ENCODE measurements around the gene NLGN1. TPM values are rescaled to one million over a fixed set of nuclear protein-coding genes. Genes with fewer than 3 reads are reported as not detected.

The NLGN1 gene
- total and polyA plus RNA-seq, 2 of the 13 experiments (the other 11 are each of a cell fraction or from before 2014, with no cell fraction given): not detected

- under 1% methylated on average over 3 of the region's 3 CpGs for WGBS (ENCODE audit: low lambda C conversion rate)
- H3K4me2 ChIP-seq (ENCODE audit: low read depth, low read length): no peak overlapping the region
- intact Hi-C loops (cut with micrococcal nuclease; ENCODE audit: unreplicated experiment) (no loop called here), in situ Hi-C loops (cut with HindIII; ENCODE audit: extremely low pct_ligation_motif_present, low pct_unique_long_range_greater_than_20kb) (no loop called here)
- TF ChIP-seq ZUFSP (CRISPR knock-in tag; IDR thresholded peaks at IDR 0.05; ENCODE audit: borderline replicate concordance) (no peak), ATF4 (CRISPR knock-in tag; IDR thresholded peaks at IDR 0.05) (no peak), ZNF569 (CRISPR knock-in tag; IDR thresholded peaks at IDR 0.05; ENCODE audit: borderline replicate concordance) (no peak), ZFX (CRISPR knock-in tag; IDR thresholded peaks at IDR 0.05; ENCODE audit: low read depth) (no peak), HHEX (CRISPR knock-in tag; IDR thresholded peaks at IDR 0.05) (no peak), ZNF441 (CRISPR knock-in tag; IDR thresholded peaks at IDR 0.05; ENCODE audit: borderline replicate concordance) (no peak), ZNF660 (CRISPR knock-in tag; IDR thresholded peaks at IDR 0.05; ENCODE audit: borderline replicate concordance, low read depth) (no peak), HES4 (CRISPR knock-in tag; IDR thresholded peaks at IDR 0.05; ENCODE audit: borderline replicate concordance) (no peak), PAX8 (CRISPR knock-in tag; IDR thresholded peaks at IDR 0.05; ENCODE audit: borderline replicate concordance) (no peak)
- no peaks in the 10 kb centered on the region for H3K27me3 ChIP-seq (ENCODE audit: control insufficient read depth in 1 of 2, insufficient read depth in 2 of 2, low read length in 2 of 2)
- no peaks in the 10 kb centered on the region for H3K9me3 ChIP-seq (ENCODE audit: low read length)
- H3K4me3 ChIP-seq (replicated peaks in 1 of 3; ENCODE audit: insufficient read depth in 1 of 3, low read depth in 2 of 3, low read length in 3 of 3): no peak overlapping the region
- no peaks in the 10 kb centered on the region for H3K36me3 ChIP-seq (replicated peaks in 1 of 2; ENCODE audit: control insufficient read depth in 1 of 2, insufficient read depth in 2 of 2, low read length in 2 of 2)
- CTCF ChIA-PET (ENCODE audit: low intra/inter-chr PET ratio, low total read pairs): no interaction called here
- H2AFZ ChIP-seq (ENCODE audit: low read length): no peak overlapping the region
- no peaks in the 10 kb centered on the region for H3K4me1 ChIP-seq (ENCODE audit: insufficient read depth, low read length)
- H4K20me1 ChIP-seq (ENCODE audit: insufficient read depth, low read length): no peaks in the 10 kb centered on the region
- FAIRE-seq (no peak), ATAC-seq (no peak), DNase-seq (ENCODE audit: low spot score) (no peak)
- no TSS peak for BruUV-seq (replicated peaks)
- POLR2A ChIA-PET: no interaction called here
- no peak overlapping the region for H3K9ac ChIP-seq (ENCODE audit: insufficient read depth, low read depth, low read length)
- no peaks in the 10 kb centered on the region for H3K79me2 ChIP-seq (ENCODE audit: insufficient read depth, low read length)
- H3K27ac ChIP-seq (ENCODE audit: extremely low read length, insufficient read depth, low read length): no peak overlapping the region
Measured at GRCh38 chr3:173660645-173661299, 263.2 kb downstream of the NLGN1 start.
